Glutamatergic neuron (in vitro differentiated cells): Measurements from ENCODE around the gene TOP2B. TPM values are rescaled to one million over a fixed set of nuclear protein-coding genes. Genes with fewer than 3 reads are reported as not detected.

ENCODE experiments used
- DNase-seq: peaks from one replicate; pipeline ENCODE4 v3.0.0; 2022
- H3K27ac Mint-ChIP-seq: one replicate; pipeline ENCODE4 v1.8.0; 2020; ENCODE audit warnings: mild to moderate bottlenecking, mixed read lengths, inconsistent platforms; ENCODE audit not compliant: unreplicated experiment
- H3K27me3 Mint-ChIP-seq: one replicate; pipeline ENCODE4 v1.8.0; 2020; ENCODE audit warnings: mild to moderate bottlenecking, moderate library complexity, mixed read lengths, inconsistent platforms; ENCODE audit not compliant: unreplicated experiment
- H3K36me3 Mint-ChIP-seq: one replicate; pipeline ENCODE4 v1.8.0; 2020; ENCODE audit warnings: mild to moderate bottlenecking, mixed read lengths, inconsistent platforms; ENCODE audit not compliant: unreplicated experiment
- H3K4me1 Mint-ChIP-seq: one replicate; pipeline ENCODE4 v1.8.0; 2020; ENCODE audit warnings: mild to moderate bottlenecking, low read depth, mixed read lengths, inconsistent platforms; ENCODE audit not compliant: unreplicated experiment
- H3K4me3 Mint-ChIP-seq: one replicate; pipeline ENCODE4 v1.8.0; 2020; ENCODE audit warnings: mild to moderate bottlenecking, mixed read lengths, inconsistent platforms; ENCODE audit not compliant: unreplicated experiment
- H3K9me3 Mint-ChIP-seq: one replicate; pipeline ENCODE4 v1.8.0; 2020; ENCODE audit warnings: mild to moderate bottlenecking, moderate library complexity, mixed read lengths, inconsistent platforms; ENCODE audit not compliant: unreplicated experiment
- total RNA-seq: library from RNA; stranded (reverse); fragmentation: NEBNext Ultra II Directional; extraction: Animal tissue kit (Norgen Biotek cat#: 25700); gene quantifications from one replicate; pipeline ENCODE4 v1.2.1, GENCODE V29; 2021; ENCODE audit not compliant: unreplicated experiment
- TF ChIP-seq, protein P1 (sequence below): fragments of 200-600 bp; sonication (generic); IDR thresholded peaks from one replicate; pipeline ENCODE4 v1.5.0; 2021; ENCODE audit not compliant: partially characterized antibody, unreplicated experiment

Gene TOP2B
- total RNA-seq, 1 donor from 2014 or later: 250 TPM

DNA sequence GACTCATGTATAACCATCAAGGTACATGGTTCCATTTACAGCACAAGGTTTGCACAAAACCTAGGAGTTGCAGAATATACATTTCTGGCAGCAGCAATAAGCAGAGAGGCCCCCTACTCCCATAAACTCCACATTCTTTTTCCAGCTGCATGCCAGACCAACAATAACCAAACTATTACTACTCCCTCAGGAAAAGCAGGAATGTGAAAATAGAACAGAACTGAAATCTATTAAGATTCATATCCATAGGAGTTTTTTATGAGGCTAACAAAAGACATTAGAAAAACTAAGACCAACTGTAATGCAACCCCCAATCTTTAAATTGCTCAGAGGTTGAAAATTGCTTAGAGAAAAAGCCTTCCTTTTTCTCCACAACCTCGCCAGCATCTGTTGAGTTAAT is 27.6 kb upstream of the TOP2B start:
- H3K9me3 Mint-ChIP-seq: no peaks in the 10 kb centered on the region
- H3K27me3 Mint-ChIP-seq: no peaks in the 10 kb centered on the region
- DNase-seq: no peak
- no peak overlapping the region for H3K27ac Mint-ChIP-seq
- no peaks in the 10 kb centered on the region for H3K36me3 Mint-ChIP-seq
- no peaks in the 10 kb centered on the region for H3K4me1 Mint-ChIP-seq
- no peak overlapping the region for H3K4me3 Mint-ChIP-seq
- TF ChIP-seq, protein P1, sequence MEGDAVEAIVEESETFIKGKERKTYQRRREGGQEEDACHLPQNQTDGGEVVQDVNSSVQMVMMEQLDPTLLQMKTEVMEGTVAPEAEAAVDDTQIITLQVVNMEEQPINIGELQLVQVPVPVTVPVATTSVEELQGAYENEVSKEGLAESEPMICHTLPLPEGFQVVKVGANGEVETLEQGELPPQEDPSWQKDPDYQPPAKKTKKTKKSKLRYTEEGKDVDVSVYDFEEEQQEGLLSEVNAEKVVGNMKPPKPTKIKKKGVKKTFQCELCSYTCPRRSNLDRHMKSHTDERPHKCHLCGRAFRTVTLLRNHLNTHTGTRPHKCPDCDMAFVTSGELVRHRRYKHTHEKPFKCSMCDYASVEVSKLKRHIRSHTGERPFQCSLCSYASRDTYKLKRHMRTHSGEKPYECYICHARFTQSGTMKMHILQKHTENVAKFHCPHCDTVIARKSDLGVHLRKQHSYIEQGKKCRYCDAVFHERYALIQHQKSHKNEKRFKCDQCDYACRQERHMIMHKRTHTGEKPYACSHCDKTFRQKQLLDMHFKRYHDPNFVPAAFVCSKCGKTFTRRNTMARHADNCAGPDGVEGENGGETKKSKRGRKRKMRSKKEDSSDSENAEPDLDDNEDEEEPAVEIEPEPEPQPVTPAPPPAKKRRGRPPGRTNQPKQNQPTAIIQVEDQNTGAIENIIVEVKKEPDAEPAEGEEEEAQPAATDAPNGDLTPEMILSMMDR: no peak

DNA sequence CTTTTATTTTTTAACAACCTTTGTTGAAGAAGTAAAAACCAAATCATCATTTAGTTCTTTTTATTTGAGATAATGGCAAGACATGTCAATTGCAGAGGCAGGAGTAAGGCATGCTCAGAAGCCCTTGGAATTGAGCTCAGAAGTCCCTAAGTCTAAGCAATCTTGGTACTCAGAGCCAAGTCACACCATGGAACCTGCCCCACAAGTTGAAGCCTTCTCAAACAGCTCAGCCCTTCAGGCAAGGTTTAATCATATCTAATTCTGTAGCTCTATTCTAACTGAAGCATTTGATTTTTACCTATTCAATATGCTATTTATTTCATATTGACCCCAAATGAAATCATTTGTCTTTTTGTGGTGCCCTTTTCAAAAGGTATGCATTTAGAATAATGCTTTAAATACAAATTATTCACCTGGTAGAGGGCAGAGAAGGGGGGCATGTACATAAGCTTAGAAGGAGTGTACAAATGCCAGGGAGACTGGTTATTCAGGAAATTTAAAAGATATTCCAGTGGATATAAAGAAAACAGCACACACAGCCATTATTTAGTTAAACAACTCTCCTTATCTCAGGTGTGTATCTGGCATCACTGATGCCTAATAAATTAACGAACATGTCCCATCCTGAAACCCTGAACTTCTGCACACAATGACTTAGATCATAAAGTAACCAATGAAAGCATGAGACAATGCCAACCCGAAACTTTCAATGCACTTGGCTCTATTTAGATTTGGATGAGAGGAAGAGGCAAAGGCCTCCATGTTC is 26.2 kb upstream of the TOP2B start:
- H3K9me3 Mint-ChIP-seq: no peaks in the 10 kb centered on the region
- H3K4me1 Mint-ChIP-seq: no peaks in the 10 kb centered on the region
- no peaks in the 10 kb centered on the region for H3K27me3 Mint-ChIP-seq
- no peak overlapping the region for H3K4me3 Mint-ChIP-seq
- H3K27ac Mint-ChIP-seq: no peak overlapping the region
- TF ChIP-seq, protein P1: no peak
- H3K36me3 Mint-ChIP-seq: no peaks in the 10 kb centered on the region
- DNase-seq: no peak

DNA sequence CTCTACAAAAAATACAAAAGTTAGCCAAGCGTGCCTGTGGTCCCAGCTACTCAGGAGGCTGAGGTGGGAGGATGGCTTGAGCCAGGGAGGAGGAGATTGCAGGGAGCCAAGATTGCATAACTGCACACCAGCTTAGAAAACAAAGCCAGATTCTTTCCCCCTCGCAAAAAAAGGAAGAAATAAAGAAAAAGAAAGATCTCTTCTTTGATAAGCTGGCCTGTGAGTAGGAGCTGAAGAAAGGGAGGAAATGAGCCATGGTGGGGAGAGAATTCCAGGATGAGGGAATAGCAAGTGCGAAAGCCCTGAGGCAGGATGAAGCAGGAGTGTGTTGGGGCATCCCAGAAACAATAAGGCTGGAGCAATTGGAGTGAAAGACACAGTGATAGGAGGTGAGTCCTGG is 24.5 kb upstream of the TOP2B start:
- DNase-seq: no peak
- no peak overlapping the region for H3K4me3 Mint-ChIP-seq

DNA sequence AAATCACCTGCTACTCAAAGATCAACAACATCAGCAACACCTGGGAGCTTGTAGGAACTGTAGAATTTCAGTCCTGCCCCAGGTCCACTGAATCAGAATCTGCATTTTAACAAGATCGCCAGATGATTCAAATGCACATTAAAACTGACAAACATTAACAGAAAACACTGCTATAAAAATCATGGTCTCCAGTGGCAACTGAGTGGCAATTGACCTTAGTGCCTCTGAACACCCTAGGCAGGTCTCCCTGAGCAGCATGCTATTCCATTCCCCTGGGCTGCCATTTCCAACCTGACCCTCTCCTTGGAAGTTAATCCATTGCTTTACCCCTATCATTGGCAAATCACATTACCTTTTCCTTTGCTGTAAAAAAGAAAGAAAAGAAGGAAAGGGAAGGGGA is 23.0 kb upstream of the TOP2B start:
- Mint-ChIP-seq H3K4me3 (no peak overlapping the region), H3K9me3 (no peaks in the 10 kb centered on the region), H3K36me3 (no peaks in the 10 kb centered on the region), H3K27me3 (no peaks in the 10 kb centered on the region), H3K4me1 (no peaks in the 10 kb centered on the region), H3K27ac (no peak overlapping the region)
- TF ChIP-seq, protein P1: no peak
- DNase-seq: no peak

More for the DNA sequence above, 24.5 kb upstream of the TOP2B start:
- TF ChIP-seq, protein P1: no peak
- Mint-ChIP-seq H3K27ac (no peak overlapping the region), H3K27me3 (no peaks in the 10 kb centered on the region), H3K4me1 (no peaks in the 10 kb centered on the region), H3K36me3 (no peaks in the 10 kb centered on the region), H3K9me3 (no peaks in the 10 kb centered on the region)

DNA sequence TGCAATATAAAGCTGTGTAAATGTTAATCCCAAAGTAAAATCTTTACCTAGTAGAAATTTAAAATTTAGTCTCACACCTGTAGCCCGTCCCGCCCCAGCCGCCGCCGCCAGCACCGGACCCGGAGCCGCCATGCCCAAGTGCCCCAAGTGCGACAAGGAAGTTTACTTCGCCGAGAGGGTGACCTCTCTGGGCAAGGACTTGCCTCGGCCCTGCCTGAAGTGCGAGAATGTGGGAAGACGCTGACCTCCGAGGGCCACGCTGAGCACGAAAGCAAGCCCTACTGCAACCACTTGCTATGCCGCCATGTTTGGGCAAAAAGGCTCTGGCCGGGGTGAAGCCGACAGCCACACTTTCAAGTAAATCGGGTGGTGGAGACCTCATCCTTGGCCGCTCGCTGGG is 22.1 kb upstream of the TOP2B start:
- Mint-ChIP-seq H3K4me3 (no peak overlapping the region), H3K27me3 (no peaks in the 10 kb centered on the region), H3K4me1 (no peaks in the 10 kb centered on the region), H3K36me3 (no peaks in the 10 kb centered on the region), H3K27ac (no peak overlapping the region), H3K9me3 (no peaks in the 10 kb centered on the region)
- DNase-seq: no peak
- TF ChIP-seq, protein P1: no peak
